Measurements from ENCODE around the gene GPR6.

GPR6 gene

GRCh38 chr6:109978174-109979032 is at the start of gene GPR6:
Gene GPR6, plus strand, starts transcription at chr6:109978311. Its CDS starts 802 bp downstream, at chr6:109979113.
- DNase-seq (ENCODE audit: extremely low read depth in 1 of 2, low read depth in 1 of 2): peak; percentile 11 to 14

GRCh38 chr6:109934293-109934692 is 43.8 kb upstream of the GPR6 start:
- no peak for DNase-seq (ENCODE audit: extremely low read depth in 1 of 2, low read depth in 1 of 2)

DNA sequence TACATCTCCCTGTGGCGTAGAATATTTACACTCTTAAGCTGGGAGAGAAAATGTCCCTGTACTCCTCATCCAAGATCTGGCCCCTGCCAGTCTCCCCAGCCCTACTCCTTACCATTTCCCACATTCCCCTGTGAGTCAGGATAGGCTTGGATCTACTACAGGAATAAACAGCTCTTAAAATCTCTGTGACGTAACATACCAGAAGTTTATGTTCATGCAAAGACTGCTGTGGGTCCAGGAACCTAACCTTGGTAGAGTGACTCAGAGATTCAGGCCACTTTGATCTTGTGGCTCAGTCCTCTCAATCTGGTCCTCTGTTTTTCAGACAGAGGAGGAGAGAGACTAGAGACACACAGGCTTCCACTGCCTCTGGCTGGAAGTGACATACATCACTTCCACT is 38.5 kb upstream of the GPR6 start:
- no peak for DNase-seq (ENCODE audit: extremely low read depth in 1 of 2, low read depth in 1 of 2)

GRCh38 chr6:109944448-109944847 is 33.7 kb upstream of the GPR6 start:
- DNase-seq (ENCODE audit: extremely low read depth in 1 of 2, low read depth in 1 of 2): no peak

- no peak for DNase-seq (ENCODE audit: extremely low read depth in 1 of 2, low read depth in 1 of 2)
Observed at GRCh38 chr6:109945091-109945490, 33.0 kb upstream of the GPR6 start.

DNA sequence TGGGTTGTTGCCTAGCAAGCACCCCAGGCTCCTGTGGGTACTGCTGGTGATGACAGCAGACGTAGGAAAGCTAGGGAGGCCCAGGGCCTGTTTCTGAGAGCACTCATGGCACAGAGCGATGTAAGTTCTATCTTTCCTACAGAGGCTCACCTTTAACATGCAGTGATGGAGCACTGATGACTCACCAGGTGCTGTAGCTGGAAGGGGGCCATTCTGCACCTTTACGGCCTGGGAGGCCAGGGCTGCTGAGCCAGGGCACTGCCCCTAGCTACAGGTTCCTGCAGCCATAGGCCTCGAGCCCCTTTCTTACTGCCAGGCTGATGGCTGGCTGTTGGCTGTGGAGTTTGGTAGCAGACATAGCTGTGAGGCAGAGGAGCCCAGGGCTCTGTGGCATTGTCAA is 31.1 kb upstream of the GPR6 start:
- DNase-seq (ENCODE audit: extremely low read depth in 1 of 2, low read depth in 1 of 2): no peak

- DNase-seq (ENCODE audit: extremely low read depth in 1 of 2, low read depth in 1 of 2): no peak
Observed at GRCh38 chr6:109949281-109950065, 28.6 kb upstream of the GPR6 start.

DNA sequence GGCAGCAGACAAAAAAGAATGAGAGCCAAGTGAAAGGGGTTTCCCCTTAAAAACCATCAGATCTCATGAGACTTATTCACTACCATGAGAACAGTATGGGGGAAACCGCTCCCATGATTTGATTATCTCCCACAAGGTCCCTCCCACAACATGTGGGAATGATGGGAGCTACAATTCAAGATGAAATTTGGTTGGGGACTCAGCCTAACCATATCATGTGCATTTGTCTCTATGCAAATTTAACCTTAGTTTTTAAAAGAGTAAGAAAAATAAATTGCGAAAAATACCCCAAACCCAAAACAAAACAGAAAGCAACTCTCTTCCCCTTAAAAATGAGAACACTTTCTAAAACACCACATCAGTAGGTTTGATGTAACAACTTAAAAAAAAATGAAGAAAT is 22.6 kb upstream of the GPR6 start:
- DNase-seq (ENCODE audit: extremely low read depth in 1 of 2, low read depth in 1 of 2): no peak

DNA sequence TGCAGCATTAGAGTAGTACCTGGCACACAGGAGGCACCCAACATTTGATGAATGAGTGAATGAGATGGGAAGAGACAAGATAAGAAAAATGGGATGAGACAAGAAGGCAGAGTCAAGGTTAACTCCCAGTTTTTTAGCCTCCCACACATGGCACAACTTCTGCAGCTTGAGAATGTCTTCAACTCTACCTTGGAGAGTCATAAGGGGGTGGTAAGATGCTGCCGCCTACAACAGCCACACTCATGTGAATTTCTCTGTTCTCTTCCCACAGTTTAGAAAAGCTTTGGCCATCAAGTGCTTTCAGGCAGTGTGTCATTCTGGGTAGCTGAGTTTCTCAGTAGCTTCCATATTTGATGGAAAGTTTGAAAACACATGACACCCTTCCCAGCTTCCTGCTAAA is 19.5 kb upstream of the GPR6 start:
- DNase-seq (ENCODE audit: extremely low read depth in 1 of 2, low read depth in 1 of 2): no peak

DNA sequence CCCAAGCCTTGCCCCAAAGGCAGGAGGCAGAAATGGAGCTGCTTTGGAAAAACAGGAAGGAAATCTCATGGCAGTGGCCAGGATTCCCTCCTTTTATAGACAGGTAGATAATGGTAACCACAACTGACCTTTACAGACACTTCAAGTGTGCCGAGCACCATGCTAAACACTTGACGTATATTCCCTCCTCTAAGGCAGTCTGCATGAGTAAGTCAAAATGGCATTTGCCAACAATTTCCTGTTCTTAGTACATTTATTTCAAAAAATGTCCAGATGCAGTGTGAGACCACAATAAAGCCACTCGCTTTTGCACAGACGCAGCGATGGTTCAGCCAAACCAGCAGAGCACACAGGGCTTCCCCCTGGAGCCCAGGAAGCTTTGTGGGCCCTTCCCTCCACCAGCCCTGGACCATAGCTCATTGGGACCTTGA is 16.5 kb upstream of the GPR6 start:
- no peak for DNase-seq (ENCODE audit: extremely low read depth in 1 of 2, low read depth in 1 of 2)

GRCh38 chr6:109962271-109962670 is 15.8 kb upstream of the GPR6 start:
- DNase-seq (ENCODE audit: extremely low read depth in 1 of 2, low read depth in 1 of 2): no peak

DNA sequence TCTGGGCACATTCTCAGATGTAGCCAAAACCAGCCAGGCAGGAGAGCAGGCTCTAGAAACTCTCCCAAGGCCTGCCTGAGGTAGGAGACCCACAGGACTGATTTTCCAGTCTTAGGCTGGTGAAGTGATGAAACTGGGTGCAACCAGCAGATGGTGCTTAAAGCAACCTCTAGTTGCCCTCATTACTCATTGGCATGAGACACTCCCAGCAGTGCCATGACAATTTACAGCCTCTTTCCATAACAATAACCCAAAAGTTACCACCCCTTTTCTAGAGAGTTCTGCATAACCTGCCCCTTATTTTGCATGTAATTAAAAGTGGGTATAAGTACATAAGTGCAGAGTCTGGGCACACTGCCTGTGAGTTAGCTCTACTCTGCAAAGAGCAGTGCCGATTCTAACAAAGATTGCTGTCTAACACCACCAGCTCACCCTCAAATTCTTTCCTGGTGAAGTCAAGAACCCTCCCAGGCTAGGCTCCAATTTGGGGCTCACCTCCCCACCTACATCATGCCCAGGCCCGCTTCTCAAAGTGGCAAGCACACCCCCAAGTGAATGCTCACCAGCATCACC is 14.4 kb upstream of the GPR6 start:
- no peak for DNase-seq (ENCODE audit: extremely low read depth in 1 of 2, low read depth in 1 of 2)

GRCh38 chr6:109964949-109965348 is 13.2 kb upstream of the GPR6 start:
- DNase-seq (ENCODE audit: extremely low read depth in 1 of 2, low read depth in 1 of 2): no peak

- DNase-seq (ENCODE audit: extremely low read depth in 1 of 2, low read depth in 1 of 2): no peak
Observed at GRCh38 chr6:109966299-109966698, 11.8 kb upstream of the GPR6 start.

GRCh38 chr6:109977791-109978173 is 329 bp upstream of the GPR6 start:
- DNase-seq (ENCODE audit: extremely low read depth in 1 of 2, low read depth in 1 of 2): no peak

DNA sequence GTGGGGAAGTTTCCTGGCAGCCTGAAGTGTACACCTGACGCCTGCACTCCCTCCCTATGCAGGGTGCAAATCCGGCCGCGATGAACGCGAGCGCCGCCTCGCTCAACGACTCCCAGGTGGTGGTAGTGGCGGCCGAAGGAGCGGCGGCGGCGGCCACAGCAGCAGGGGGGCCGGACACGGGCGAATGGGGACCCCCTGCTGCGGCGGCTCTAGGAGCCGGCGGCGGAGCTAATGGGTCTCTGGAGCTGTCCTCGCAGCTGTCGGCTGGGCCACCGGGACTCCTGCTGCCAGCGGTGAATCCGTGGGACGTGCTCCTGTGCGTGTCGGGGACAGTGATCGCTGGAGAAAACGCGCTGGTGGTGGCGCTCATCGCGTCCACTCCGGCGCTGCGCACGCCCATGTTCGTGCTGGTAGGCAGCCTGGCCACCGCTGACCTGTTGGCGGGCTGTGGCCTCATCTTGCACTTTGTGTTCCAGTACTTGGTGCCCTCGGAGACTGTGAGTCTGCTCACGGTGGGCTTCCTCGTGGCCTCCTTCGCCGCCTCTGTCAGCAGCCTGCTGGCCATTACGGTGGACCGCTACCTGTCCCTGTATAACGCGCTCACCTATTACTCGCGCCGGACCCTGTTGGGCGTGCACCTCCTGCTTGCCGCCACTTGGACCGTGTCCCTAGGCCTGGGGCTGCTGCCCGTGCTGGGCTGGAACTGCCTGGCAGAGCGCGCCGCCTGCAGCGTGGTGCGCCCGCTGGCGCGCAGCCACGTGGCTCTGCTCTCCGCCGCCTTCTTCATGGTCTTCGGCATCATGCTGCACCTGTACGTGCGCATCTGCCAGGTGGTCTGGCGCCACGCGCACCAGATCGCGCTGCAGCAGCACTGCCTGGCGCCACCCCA is 1.2 kb downstream of the GPR6 start:
- DNase-seq (ENCODE audit: extremely low read depth in 1 of 2, low read depth in 1 of 2): no peak

- no peak for DNase-seq (ENCODE audit: extremely low read depth in 1 of 2, low read depth in 1 of 2)
Observed at GRCh38 chr6:109984410-109984809, 6.3 kb downstream of the GPR6 start.

DNA sequence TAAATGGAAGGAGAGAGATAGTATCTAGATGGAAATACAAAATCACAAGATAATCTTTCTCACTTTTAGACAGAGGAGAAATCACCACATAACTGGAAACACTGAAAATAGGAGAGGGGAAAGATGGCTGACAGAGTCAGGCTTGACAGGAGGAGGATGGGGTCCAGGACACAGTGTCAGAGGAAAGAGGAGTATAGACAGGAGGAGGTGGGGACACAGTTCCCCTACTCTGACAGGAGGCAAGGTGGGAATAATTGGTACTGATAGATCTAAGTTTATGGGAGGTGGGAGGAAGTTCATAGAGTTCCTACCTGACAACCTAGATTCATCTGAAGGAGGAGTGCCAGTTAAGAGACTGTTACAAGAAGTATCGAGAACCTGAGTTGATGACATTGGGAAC is 9.1 kb downstream of the GPR6 start:
- DNase-seq (ENCODE audit: extremely low read depth in 1 of 2, low read depth in 1 of 2): no peak

DNA sequence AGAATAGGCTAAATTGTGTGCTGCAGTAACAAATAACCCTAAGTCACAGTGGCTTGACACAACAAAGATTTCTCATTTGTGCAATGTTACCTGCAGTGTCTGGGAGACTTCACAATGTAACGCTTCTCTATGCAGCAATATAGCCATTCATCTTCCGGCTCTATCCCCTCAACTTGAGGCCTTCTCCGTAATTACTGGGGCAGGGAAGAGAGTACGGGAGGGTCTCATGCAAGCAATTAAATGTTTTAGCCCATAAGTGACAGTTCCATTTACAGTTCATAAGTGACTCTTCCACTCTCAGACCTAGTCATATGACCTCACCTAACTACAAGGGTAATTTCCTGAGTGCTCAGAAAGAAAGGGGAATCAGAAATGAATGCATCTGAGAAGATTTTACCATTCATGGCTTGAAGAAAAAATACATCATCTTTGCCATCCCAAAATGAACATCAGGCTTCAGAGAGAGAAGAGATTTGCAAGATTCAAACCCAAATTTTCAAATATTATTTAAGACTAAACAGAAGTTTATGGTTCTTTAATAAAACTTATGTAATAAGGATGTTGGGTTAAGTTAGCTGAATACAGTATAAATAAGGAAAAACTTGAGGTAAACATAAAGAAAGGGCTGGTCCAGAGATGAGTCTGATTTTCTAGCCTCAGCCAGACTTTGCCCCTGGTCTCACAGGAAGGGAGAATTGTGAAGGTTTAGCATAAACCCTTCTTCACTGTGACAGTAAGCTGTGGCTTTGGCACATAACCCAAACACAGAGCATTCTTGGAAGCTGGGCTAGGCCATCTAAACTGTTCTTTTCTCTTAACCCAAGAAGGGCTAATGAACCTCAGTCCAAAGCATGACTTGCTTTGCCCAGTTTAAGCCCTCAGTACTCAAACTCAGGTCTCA is 13.3 kb downstream of the GPR6 start:
- no peak for DNase-seq (ENCODE audit: extremely low read depth in 1 of 2, low read depth in 1 of 2)
